OCI-LY7 (cell line): ENCODE measurements around the gene PDCD1LG2. TPM values are rescaled to one million over a fixed set of nuclear protein-coding genes. Genes with fewer than 3 reads are reported as not detected.

Source experiments
- BruUV-seq: library from RNA; stranded (reverse); fragments of 400-500 nt; replicated peaks from 2 replicates; lab custom pipeline; 2021; lab: Mats Ljungman, UMichigan
- CTCF ChIA-PET: fragments of 300-600 bp; sonication (Branson Sonifier 250); formaldehyde crosslinking; loops from one replicate; lab custom pipeline; 2022; ENCODE audit warnings: antibody characterized with exemption; ENCODE audit not compliant: unreplicated experiment; lab: Charles Lee
- POLR2A ChIA-PET: fragments of 300-600 bp; sonication (Branson Sonifier 250); formaldehyde crosslinking; loops from one replicate; lab custom pipeline; 2022; ENCODE audit warnings: antibody characterized with exemption; lab: Charles Lee
- DNase-seq: peaks from one replicate; pipeline ENCODE4 v3.0.0-alpha.2; 2015; ENCODE audit warnings: low spot score
- H2AFZ ChIP-seq: fragments of 200-600 bp; sonication (generic), shearing (Covaris generic); 2 replicates; pipeline ENCODE4 v1.6.1; 2014; ENCODE audit warnings: mild to moderate bottlenecking, antibody characterized with exemption, low read length, moderate library complexity
- H3K27ac ChIP-seq: fragments of 200-600 bp; sonication (generic); 2 replicates; pipeline ENCODE4 v1.5.1; 2014; ENCODE audit warnings: mixed run types, low read depth, mild to moderate bottlenecking, moderate library complexity, low read length, inconsistent platforms; ENCODE audit not compliant: poor library complexity, severe bottlenecking
- H3K36me3 ChIP-seq: fragments of 200-600 bp; sonication (generic); 2 replicates; pipeline ENCODE4 v1.6.1; 2014; ENCODE audit warnings: mild to moderate bottlenecking, antibody characterized with exemption, low read length, moderate library complexity, mixed read lengths; ENCODE audit not compliant: insufficient read depth
- H3K4me1 ChIP-seq: fragments of 200-600 bp; sonication (generic); 2 replicates; pipeline ENCODE4 v1.5.1; 2014; ENCODE audit warnings: mild to moderate bottlenecking, low read length; ENCODE audit not compliant: insufficient read depth, poor library complexity, severe bottlenecking
- H3K4me2 ChIP-seq: fragments of 200-600 bp; sonication (generic); 2 replicates; pipeline ENCODE4 v1.6.1; 2014; ENCODE audit warnings: mild to moderate bottlenecking, low read length
- H3K4me3 ChIP-seq: fragments of 200-600 bp; sonication (generic); 2 replicates; pipeline ENCODE4 v1.5.1; 2014; ENCODE audit warnings: mild to moderate bottlenecking, low read depth, low read length; ENCODE audit not compliant: poor library complexity, severe bottlenecking
- H3K79me2 ChIP-seq: fragments of 200-600 bp; sonication (generic); 2 replicates; pipeline ENCODE4 v1.6.1; 2016; ENCODE audit warnings: low read depth, mild to moderate bottlenecking, low read length, moderate library complexity, mixed read lengths; ENCODE audit not compliant: insufficient read depth
- H3K9me2 ChIP-seq: fragments of 200-600 bp; sonication (generic); 2 replicates; pipeline ENCODE4 v1.6.1; 2016; ENCODE audit warnings: mild to moderate bottlenecking, low read length, mixed read lengths; ENCODE audit not compliant: insufficient read depth
- H3K9me3 ChIP-seq: fragments of 200-600 bp; sonication (generic); 2 replicates; pipeline ENCODE4 v1.6.1; 2014; ENCODE audit warnings: mild to moderate bottlenecking, mixed run types, low read length, mixed read lengths
- H4K20me1 ChIP-seq: fragments of 200-600 bp; sonication (generic); 2 replicates; pipeline ENCODE4 v1.6.1; 2014; ENCODE audit warnings: mild to moderate bottlenecking, antibody characterized with exemption, low read length, moderate library complexity, mixed read lengths; ENCODE audit not compliant: insufficient read depth
- EZH2phosphoT487 ChIP-seq: fragments of 200-600 bp; sonication (generic); IDR thresholded peaks from 2 replicates; pipeline ENCODE4 v1.6.1; 2018; ENCODE audit warnings: low read depth, borderline replicate concordance, mild to moderate bottlenecking, mixed run types, antibody characterized with exemption, low read length, moderate library complexity, mixed read lengths
- intact Hi-C: fragments of 100-400 bp; cut with micrococcal nuclease; formaldehyde crosslinking; loops from one replicate; pipeline ENCODE4 v1.10.0; 2022; ENCODE audit not compliant: unreplicated experiment
- total RNA-seq, 2 experiments: library from RNA; depleted of rRNA in 1 of 2; stranded (reverse); fragments of >200 nt in 1 of 2; shearing (Covaris generic) in 1 of 2; gene quantifications; 2 replicates each; pipeline ENCODE4 v1.2.3, GENCODE V29; 2014 to 2022
- TF ChIP-seq, protein P1 (sequence below): fragments of 200-600 bp; sonication (generic); conservative IDR thresholded peaks from 2 replicates; pipeline ENCODE4 v1.5.1; 2014; ENCODE audit warnings: mild to moderate bottlenecking, antibody characterized with exemption, low read length, moderate library complexity, mixed read lengths

PDCD1LG2 gene
- total RNA-seq, 2 experiments from 2014 or later, result not detected

DNA sequence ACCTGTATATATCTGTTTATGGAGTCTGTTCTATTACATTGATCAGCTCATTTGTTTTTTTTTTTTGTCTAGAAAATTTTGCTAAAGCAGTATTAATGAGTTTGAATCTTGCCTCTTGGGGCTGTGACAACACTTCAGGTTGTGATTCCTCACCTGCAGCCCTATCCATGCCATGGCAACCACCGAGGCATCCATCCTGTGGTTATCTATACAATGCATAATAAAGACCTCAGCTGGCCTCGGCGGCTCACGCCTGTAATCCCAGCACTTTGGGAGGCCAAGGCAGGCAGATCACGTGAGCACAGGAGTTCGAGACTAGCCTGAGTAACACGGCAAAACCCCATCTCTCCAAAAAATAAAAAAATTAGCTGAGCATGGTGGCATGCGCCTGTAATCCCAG lies 28.1 kb upstream of the PDCD1LG2 start:
- ChIA-PET CTCF (no interaction called here), POLR2A (interaction anchor here (0.6 to 0.9 kb wide), 2 partner anchors 130 to 185 kb away, joined by 3 to 4 read pairs; no protein-coding TSS in a partner anchor)
- BruUV-seq, result no TSS peak
- Histone ChIP-seq H3K4me1 (no peaks in the 10 kb centered on the region), H3K36me3 (no peaks in the 10 kb centered on the region), H3K79me2 (no peaks in the 10 kb centered on the region), H2AFZ (no peak overlapping the region), H4K20me1 (no peaks in the 10 kb centered on the region), H3K9me3 (no peaks in the 10 kb centered on the region), H3K27ac (no peak overlapping the region), H3K4me3 (no peak overlapping the region), H3K9me2 (no peaks in the 10 kb centered on the region), H3K4me2 (no peak overlapping the region)
- intact Hi-C loops, result no loop called here
- DNase-seq, result no peak
- no peak for TF ChIP-seq EZH2phosphoT487
- TF ChIP-seq, protein P1, sequence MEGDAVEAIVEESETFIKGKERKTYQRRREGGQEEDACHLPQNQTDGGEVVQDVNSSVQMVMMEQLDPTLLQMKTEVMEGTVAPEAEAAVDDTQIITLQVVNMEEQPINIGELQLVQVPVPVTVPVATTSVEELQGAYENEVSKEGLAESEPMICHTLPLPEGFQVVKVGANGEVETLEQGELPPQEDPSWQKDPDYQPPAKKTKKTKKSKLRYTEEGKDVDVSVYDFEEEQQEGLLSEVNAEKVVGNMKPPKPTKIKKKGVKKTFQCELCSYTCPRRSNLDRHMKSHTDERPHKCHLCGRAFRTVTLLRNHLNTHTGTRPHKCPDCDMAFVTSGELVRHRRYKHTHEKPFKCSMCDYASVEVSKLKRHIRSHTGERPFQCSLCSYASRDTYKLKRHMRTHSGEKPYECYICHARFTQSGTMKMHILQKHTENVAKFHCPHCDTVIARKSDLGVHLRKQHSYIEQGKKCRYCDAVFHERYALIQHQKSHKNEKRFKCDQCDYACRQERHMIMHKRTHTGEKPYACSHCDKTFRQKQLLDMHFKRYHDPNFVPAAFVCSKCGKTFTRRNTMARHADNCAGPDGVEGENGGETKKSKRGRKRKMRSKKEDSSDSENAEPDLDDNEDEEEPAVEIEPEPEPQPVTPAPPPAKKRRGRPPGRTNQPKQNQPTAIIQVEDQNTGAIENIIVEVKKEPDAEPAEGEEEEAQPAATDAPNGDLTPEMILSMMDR, result no peak

GRCh38 chr9:5483306-5483705 lies 27.0 kb upstream of the PDCD1LG2 start:
- Histone ChIP-seq H3K4me1 (no peaks in the 10 kb centered on the region), H3K4me2 (no peak overlapping the region), H3K27ac (no peak overlapping the region), H3K9me3 (no peaks in the 10 kb centered on the region), H3K36me3 (no peaks in the 10 kb centered on the region), H3K79me2 (no peaks in the 10 kb centered on the region), H2AFZ (no peak overlapping the region), H3K9me2 (no peaks in the 10 kb centered on the region), H3K4me3 (no peak overlapping the region), H4K20me1 (no peaks in the 10 kb centered on the region)
- CTCF ChIA-PET, result no interaction called here
- intact Hi-C loops, result no loop called here
- DNase-seq, result no peak
- no TSS peak for BruUV-seq
- TF ChIP-seq, protein P1, result no peak
- TF ChIP-seq EZH2phosphoT487, result no peak
- POLR2A ChIA-PET, result interaction anchor here (0.7 to 1.5 kb wide), 4 partner anchors 35 to 886 kb away, joined by 3 to 4 read pairs (median 4); no protein-coding TSS in a partner anchor

DNA sequence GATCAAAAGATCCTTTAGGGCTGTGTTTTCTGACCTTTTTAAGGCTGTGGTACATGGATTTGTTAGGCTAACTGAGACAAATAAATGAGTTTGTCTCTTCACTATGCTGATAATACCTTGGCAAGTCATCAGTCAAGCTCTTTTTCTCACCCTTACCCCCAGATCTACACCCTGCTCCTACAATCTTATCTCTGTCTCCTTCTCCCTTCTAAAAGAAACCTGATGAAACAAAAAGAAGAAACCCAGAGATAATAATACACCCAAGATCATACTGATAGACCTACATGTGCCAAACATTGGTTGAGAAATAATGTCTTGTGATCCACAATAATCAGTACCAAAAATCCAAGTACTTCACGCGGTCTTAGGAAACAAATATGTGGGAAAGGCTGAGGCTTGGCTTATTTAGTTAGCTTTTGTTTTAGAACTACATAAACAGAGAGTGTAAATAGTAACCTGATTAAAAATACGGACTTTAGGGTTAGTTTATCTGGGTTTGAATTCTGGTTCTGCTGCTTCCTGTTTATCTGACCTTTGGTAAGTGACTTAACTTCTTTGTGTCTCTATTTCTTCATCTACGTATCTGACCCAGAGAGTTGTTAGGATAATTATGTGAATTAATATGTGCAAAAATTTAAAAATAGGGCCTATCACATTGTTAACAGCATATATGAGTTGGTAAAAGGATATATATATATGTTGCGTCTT lies 24.8 kb upstream of the PDCD1LG2 start:
- CTCF ChIA-PET, result no interaction called here
- Histone ChIP-seq H4K20me1 (no peaks in the 10 kb centered on the region), H3K9me3 (no peaks in the 10 kb centered on the region), H3K27ac (no peak overlapping the region), H3K4me2 (no peak overlapping the region), H3K4me1 (no peaks in the 10 kb centered on the region), H3K9me2 (no peaks in the 10 kb centered on the region), H3K4me3 (no peak overlapping the region), H2AFZ (no peak overlapping the region), H3K36me3 (no peaks in the 10 kb centered on the region), H3K79me2 (no peaks in the 10 kb centered on the region)
- BruUV-seq, result no TSS peak
- intact Hi-C loops, result loop anchor here (5.0 kb wide), 1 partner anchor 48 kb away; the partner anchor contains the start of gene PLGRKT
- DNase-seq, result no peak
- POLR2A ChIA-PET, result no interaction called here
- no peak for TF ChIP-seq EZH2phosphoT487
- TF ChIP-seq, protein P1, result no peak
